Peyer's patch (tissue), 4 donors: ENCODE measurements around the gene CENPC.

ENCODE experiments used
- CTCF ChIP-seq, 6 experiments: fragments of 450-650 bp in 4 of 6; fragments of 200-600 bp in 2 of 6; sonication (generic) in 1 of 6; IDR thresholded peaks; one replicate each; pipeline ENCODE4 v1.5.1; 2017 to 2019; ENCODE audit warnings: antibody characterized with exemption in 6 of 6, mild to moderate bottlenecking in 3 of 6, moderate library complexity in 1 of 6
- POLR2A ChIP-seq, 2 donors: fragments of 450-650 bp; IDR thresholded peaks; one replicate each; pipeline ENCODE4 v1.5.1; 2017; ENCODE audit warnings: antibody characterized with exemption in 2 of 2, mild to moderate bottlenecking in 2 of 2, moderate library complexity in 2 of 2

- TF ChIP-seq POLR2A (IDR thresholded peaks at IDR 0.05) (no peak), CTCF (IDR thresholded peaks at IDR 0.05) (no peak)
Measured at GRCh38 chr4:67546004-67546356, 677 bp upstream of the CENPC start.
